Body of pancreas (tissue), 4 donors: Measurements from ENCODE around the gene LRRFIP2. TPM values are rescaled to one million over a fixed set of nuclear protein-coding genes. Genes with fewer than 3 reads are reported as not detected.

ENCODE experiments used
- ATAC-seq: fragments of 150-250 bp; one replicate; pipeline ENCODE4 v1.9.1; 2016
- DNase-seq, 4 donors: peaks; one replicate each; pipeline ENCODE4 v3.0.0-alpha.2; 2019
- H3K27ac ChIP-seq, 4 donors: fragments of 200-600 bp; sonication (generic); 1 replicate in 3 of 4; 2 replicates in 1 of 4; pipeline versions ENCODE4 v1.5.1 to v1.6.1; 2016 to 2019; ENCODE audit warnings: mild to moderate bottlenecking in 1 of 4, mixed read lengths in 1 of 4, moderate library complexity in 1 of 4
- H3K27me3 ChIP-seq, 2 donors: fragments of 200-600 bp; sonication (generic); one replicate each; pipeline ENCODE4 v1.6.0; 2016; ENCODE audit warnings: mild to moderate bottlenecking in 1 of 2
- H3K36me3 ChIP-seq, 2 donors: fragments of 200-600 bp; sonication (generic); replicated peaks in 1 of 2; 2 replicates each; pipeline ENCODE4 v1.5.1; 2016; ENCODE audit warnings: low read depth in 2 of 2; ENCODE audit not compliant: insufficient read depth in 1 of 2
- H3K4me1 ChIP-seq: fragments of 200-600 bp; sonication (generic); one replicate; pipeline ENCODE4 v1.6.0; 2016
- H3K4me3 ChIP-seq, 2 donors: fragments of 200-600 bp; sonication (generic); 1 replicate in 1 of 2; 2 replicates in 1 of 2; pipeline ENCODE4 v1.5.1; 2016 to 2019
- H3K9me3 ChIP-seq, 3 donors: fragments of 200-600 bp; sonication (generic); 1 replicate in 2 of 3; 2 replicates in 1 of 3; pipeline ENCODE4 v1.5.1; 2016
- CTCF ChIP-seq, 7 experiments: fragments of 450-650 bp in 4 of 7; fragments of 200-600 bp in 3 of 7; sonication (generic) in 3 of 7; IDR thresholded peaks; one replicate each; pipeline ENCODE4 v1.5.1; 2016 to 2019; ENCODE audit warnings: antibody characterized with exemption in 7 of 7
- POLR2A ChIP-seq, 3 donors: fragments of 450-650 bp; IDR thresholded peaks; one replicate each; pipeline ENCODE4 v1.6.1; 2016; ENCODE audit warnings: antibody characterized with exemption in 3 of 3, mild to moderate bottlenecking in 2 of 3
- WGBS, 2 donors: methylation state at CpG; one replicate each; pipeline ENCODE4 v1.1.5; 2017; 5-methylcytosine and 5-hydroxymethylcytosine counted together
- intact Hi-C: fragments of 100-400 bp; cut with DNase I; formaldehyde crosslinking; loops from one replicate; pipeline ENCODE4 v1.15.1; 2023
- total RNA-seq, 2 donors: library from RNA; depleted of rRNA; stranded (reverse); fragments of >200 nt; gene quantifications; one replicate each; pipeline ENCODE4 v1.1.0, GENCODE V29; 2016

The LRRFIP2 gene
- total RNA-seq, 2 donors from 2014 or later: 23.4 to 56.6 TPM

- Histone ChIP-seq H3K36me3 (no peaks in the 10 kb centered on the region), H3K4me3 (no peak overlapping the region), H3K27me3 (no peaks in the 10 kb centered on the region), H3K27ac (no peak overlapping the region), H3K9me3 (no peaks in the 10 kb centered on the region), H3K4me1 (peaks cover 31% of the 10 kb centered on the region)
- 97 to 98% methylated on average over 9 of the region's 9 CpGs for WGBS, 2 donors
- no peak for ATAC-seq
- intact Hi-C loops: no loop called here
- DNase-seq: no peak
- TF ChIP-seq CTCF (IDR thresholded peaks at IDR 0.05): no peak
- no peak for TF ChIP-seq POLR2A (IDR thresholded peaks at IDR 0.05)
Observed at GRCh38 chr3:37143821-37144220, 30.6 kb downstream of the LRRFIP2 start.

GRCh38 chr3:37141676-37142075 lies 32.7 kb downstream of the LRRFIP2 start:
- intact Hi-C loops: no loop called here
- DNase-seq (no peak), ATAC-seq (no peak)
- WGBS, 2 donors: 96 to 98% methylated on average over 3 of the region's 3 CpGs
- Histone ChIP-seq H3K4me3 (no peak overlapping the region), H3K9me3 (no peaks in the 10 kb centered on the region), H3K4me1 (peaks cover 34% of the 10 kb centered on the region), H3K27ac (no peak overlapping the region), H3K36me3 (no peaks in the 10 kb centered on the region), H3K27me3 (no peaks in the 10 kb centered on the region)
- no peak for TF ChIP-seq CTCF (IDR thresholded peaks at IDR 0.05)
- TF ChIP-seq POLR2A (IDR thresholded peaks at IDR 0.05): no peak

DNA sequence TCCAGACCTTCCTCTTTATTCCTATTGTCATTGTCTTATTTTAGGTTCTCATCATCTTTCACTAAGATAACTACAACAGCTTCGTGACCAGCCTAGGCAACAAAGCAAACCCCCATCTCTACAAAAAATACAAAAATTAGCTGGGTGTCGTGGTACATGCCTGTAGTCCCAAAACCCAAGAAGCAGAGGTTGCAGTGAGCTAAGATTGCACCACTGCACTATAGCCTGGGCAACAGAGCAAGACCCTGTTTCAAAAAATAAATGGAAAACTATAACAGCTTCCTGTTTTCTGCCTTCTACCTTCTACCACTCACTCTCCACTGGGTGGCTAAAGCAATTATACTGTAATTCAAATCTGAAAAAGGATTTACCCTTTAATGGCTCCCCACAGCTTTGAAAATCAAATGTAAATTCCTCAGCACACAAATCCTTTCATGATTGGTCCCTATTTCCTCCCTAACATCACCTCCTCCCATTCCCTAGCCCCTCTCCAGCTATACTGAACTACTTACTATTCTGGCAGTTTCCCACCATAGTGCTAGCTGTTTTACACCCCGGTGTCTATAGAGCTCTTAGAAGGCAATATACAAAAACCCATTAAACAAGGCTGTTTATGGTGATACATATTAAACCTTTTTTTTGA lies 33.4 kb downstream of the LRRFIP2 start:
- no peaks in the 10 kb centered on the region for H3K9me3 ChIP-seq
- H3K36me3 ChIP-seq: no peaks in the 10 kb centered on the region
- H3K4me1 ChIP-seq: peaks cover 29% of the 10 kb centered on the region
- no peak for TF ChIP-seq POLR2A (IDR thresholded peaks at IDR 0.05)
- TF ChIP-seq CTCF (IDR thresholded peaks at IDR 0.05): no peak
- 93 to 100% methylated on average over 3 of the region's 3 CpGs for WGBS, 2 donors
- ATAC-seq (no peak), DNase-seq (no peak)
- H3K27me3 ChIP-seq: no peaks in the 10 kb centered on the region
- no peak overlapping the region for H3K27ac ChIP-seq
- no peak overlapping the region for H3K4me3 ChIP-seq
- intact Hi-C loops: no loop called here

DNA sequence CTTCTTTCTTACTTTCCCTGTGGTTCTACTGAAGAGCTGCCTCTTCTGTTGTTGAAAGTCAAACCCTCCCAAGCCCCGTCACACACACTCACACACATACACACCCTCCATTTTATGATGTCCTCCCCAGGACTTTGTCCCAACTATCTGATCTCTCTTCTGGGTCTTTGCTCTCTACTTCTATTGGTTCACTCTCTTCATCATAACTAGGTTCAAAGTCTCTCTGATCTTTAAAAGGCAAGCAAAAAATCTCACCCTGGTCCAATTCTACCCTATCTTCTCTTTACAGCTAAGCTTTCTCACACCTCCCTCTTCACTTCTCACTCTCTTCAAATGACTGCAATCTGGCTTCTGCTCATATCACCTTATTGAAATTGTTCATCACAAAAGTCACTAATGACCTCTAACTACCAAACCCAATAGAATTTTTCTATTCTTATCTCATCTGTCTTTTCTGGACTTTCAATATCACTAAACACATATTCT lies 34.8 kb downstream of the LRRFIP2 start:
- Histone ChIP-seq H3K4me3 (no peak overlapping the region), H3K27me3 (no peaks in the 10 kb centered on the region), H3K27ac (no peak overlapping the region), H3K36me3 (no peaks in the 10 kb centered on the region), H3K4me1 (peaks cover 16% of the 10 kb centered on the region), H3K9me3 (no peaks in the 10 kb centered on the region)
- 93 to 100% methylated on average over 1 of the region's 1 CpG for WGBS, 2 donors
- no peak for DNase-seq
- TF ChIP-seq POLR2A (IDR thresholded peaks at IDR 0.05) (no peak), CTCF (IDR thresholded peaks at IDR 0.05) (no peak)
- intact Hi-C loops: no loop called here
- no peak for ATAC-seq

- ATAC-seq (no peak), DNase-seq (no peak)
- intact Hi-C loops: no loop called here
Observed at GRCh38 chr3:37138816-37139215, 35.6 kb downstream of the LRRFIP2 start.

More at GRCh38 chr3:37138816-37139215, 35.6 kb downstream of the LRRFIP2 start:
- TF ChIP-seq CTCF (IDR thresholded peaks at IDR 0.05) (no peak), POLR2A (IDR thresholded peaks at IDR 0.05) (no peak)
- Histone ChIP-seq H3K4me1 (peaks cover 8% of the 10 kb centered on the region), H3K36me3 (no peaks in the 10 kb centered on the region), H3K27ac (no peak overlapping the region), H3K27me3 (no peaks in the 10 kb centered on the region), H3K9me3 (no peaks in the 10 kb centered on the region), H3K4me3 (no peak overlapping the region)
- 5 to 16% methylated on average over 2 of the region's 2 CpGs for WGBS, 2 donors
